Measurements from ENCODE around the gene PPP1CC.

Gene PPP1CC

DNA sequence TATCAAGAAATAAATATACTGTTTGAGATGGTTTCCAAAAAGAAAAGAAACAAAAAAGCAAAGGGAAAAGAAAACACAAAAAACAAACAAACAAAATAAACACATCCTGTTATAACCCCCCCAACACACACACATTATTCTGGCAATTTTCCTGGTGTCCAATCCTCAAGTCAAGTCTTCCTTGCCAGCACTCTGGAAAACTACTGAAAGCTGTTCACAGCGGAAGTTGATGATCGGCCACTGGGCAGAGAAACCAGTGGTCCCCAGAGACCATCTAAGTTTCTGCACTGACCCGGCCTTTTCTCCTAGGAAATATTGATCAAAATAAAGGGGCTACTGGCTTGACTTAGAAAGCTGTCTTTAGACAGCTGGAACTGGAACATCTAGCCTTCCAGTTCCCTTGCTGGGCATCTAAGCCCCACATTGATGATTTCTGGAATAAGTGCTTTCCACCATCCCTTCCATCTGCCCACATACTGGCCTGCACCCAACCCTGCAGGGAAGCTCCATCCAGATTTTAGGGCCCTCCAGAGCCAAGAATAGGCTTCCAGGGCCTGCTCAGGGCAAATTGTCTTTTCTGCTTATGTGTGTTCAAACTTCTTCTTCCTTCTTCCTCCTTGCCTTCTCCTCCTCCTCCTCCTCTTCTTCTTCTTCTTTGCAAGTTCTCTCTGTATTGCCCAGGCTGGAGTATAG, 11.6 kb upstream of the PPP1CC start:
- H3K27ac ChIP-seq (ENCODE audit: low read length): peak overlapping the region; percentile 18
- no peaks in the 10 kb centered on the region for H3K4me1 ChIP-seq (ENCODE audit: control insufficient read depth, insufficient read depth, low read length)
- no peaks in the 10 kb centered on the region for H3K9me3 ChIP-seq (ENCODE audit: control insufficient read depth in 2 of 2, low read length in 2 of 2)
- H3K36me3 ChIP-seq (ENCODE audit: control insufficient read depth in 2 of 2, insufficient read depth in 2 of 2, low read length in 2 of 2): no peaks in the 10 kb centered on the region
- no peak overlapping the region for H3K9ac ChIP-seq (ENCODE audit: low read length in 2 of 2)
- H3K27me3 ChIP-seq (ENCODE audit: control insufficient read depth in 1 of 2, insufficient read depth in 2 of 2, low read length in 2 of 2): no peaks in the 10 kb centered on the region
- H3K4me3 ChIP-seq (ENCODE audit: low read length in 2 of 2): no peak overlapping the region

GRCh38 chr12:110750784-110751461, 8.2 kb upstream of the PPP1CC start:
- no peaks in the 10 kb centered on the region for H3K9me3 ChIP-seq (ENCODE audit: control insufficient read depth in 2 of 2, low read length in 2 of 2)
- H3K4me3 ChIP-seq (ENCODE audit: low read length in 2 of 2): no peak overlapping the region
- H3K4me1 ChIP-seq (ENCODE audit: control insufficient read depth, insufficient read depth, low read length): no peaks in the 10 kb centered on the region
- H3K27me3 ChIP-seq (ENCODE audit: control insufficient read depth in 1 of 2, insufficient read depth in 2 of 2, low read length in 2 of 2): no peaks in the 10 kb centered on the region
- no peaks in the 10 kb centered on the region for H3K36me3 ChIP-seq (ENCODE audit: control insufficient read depth in 2 of 2, insufficient read depth in 2 of 2, low read length in 2 of 2)
- H3K9ac ChIP-seq (ENCODE audit: low read length in 2 of 2): no peak overlapping the region
- no peak overlapping the region for H3K27ac ChIP-seq (ENCODE audit: low read length)

GRCh38 chr12:110746550-110746949, 3.9 kb upstream of the PPP1CC start:
- no peak overlapping the region for H3K27ac ChIP-seq (ENCODE audit: low read length)
- H3K9me3 ChIP-seq (ENCODE audit: control insufficient read depth in 2 of 2, low read length in 2 of 2): no peaks in the 10 kb centered on the region
- H3K4me1 ChIP-seq (ENCODE audit: control insufficient read depth, insufficient read depth, low read length): peaks cover 15% of the 10 kb centered on the region
- H3K4me3 ChIP-seq (ENCODE audit: low read length in 2 of 2): no peak overlapping the region
- H3K27me3 ChIP-seq (ENCODE audit: control insufficient read depth in 1 of 2, insufficient read depth in 2 of 2, low read length in 2 of 2): no peaks in the 10 kb centered on the region
- H3K9ac ChIP-seq (ENCODE audit: low read length in 2 of 2): no peak overlapping the region
- no peaks in the 10 kb centered on the region for H3K36me3 ChIP-seq (ENCODE audit: control insufficient read depth in 2 of 2, insufficient read depth in 2 of 2, low read length in 2 of 2)

DNA sequence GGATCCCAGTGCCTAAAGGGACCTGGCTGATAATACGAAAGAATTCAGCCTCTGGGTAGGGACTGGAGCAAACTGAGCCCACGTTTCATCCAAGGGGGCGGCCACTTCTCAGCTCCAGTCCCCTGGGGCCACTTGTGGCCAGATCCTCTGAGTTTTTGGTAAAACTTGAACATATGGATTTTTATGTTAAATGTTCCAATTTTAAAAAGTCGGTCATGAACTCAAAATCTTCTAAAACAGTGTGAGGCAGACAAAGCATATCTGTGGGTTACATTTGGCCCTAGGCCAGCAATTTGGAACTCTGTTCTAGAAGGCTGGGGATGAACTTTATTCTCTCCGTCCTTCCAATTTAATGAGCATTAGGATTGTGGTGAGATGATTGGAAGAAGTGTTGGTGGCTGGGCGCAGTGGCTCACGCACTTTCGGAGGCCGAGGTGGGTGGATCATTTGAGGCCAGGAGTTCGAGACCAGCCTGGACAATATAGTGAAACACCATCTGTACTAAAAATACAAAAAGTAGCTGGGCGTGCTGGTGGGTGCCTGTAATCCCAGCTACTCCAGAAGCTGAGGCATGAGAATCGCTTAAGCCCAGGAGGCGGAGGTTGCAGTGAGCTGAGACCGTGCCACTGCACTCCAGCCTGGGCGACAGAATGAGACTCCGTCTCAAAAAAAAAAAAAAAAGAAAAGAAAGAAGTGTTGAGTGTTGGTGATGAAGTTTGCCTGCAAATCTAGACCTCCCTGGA, 3.0 kb upstream of the PPP1CC start:
- no peak overlapping the region for H3K27ac ChIP-seq (ENCODE audit: low read length)
- H3K9ac ChIP-seq (ENCODE audit: low read length in 2 of 2): no peak overlapping the region
- H3K4me1 ChIP-seq (ENCODE audit: control insufficient read depth, insufficient read depth, low read length): peaks cover 17% of the 10 kb centered on the region
- H3K36me3 ChIP-seq (ENCODE audit: control insufficient read depth in 2 of 2, insufficient read depth in 2 of 2, low read length in 2 of 2): no peaks in the 10 kb centered on the region
- no peaks in the 10 kb centered on the region for H3K27me3 ChIP-seq (ENCODE audit: control insufficient read depth in 1 of 2, insufficient read depth in 2 of 2, low read length in 2 of 2)
- no peaks in the 10 kb centered on the region for H3K9me3 ChIP-seq (ENCODE audit: control insufficient read depth in 2 of 2, low read length in 2 of 2)
- H3K4me3 ChIP-seq (ENCODE audit: low read length in 2 of 2): no peak overlapping the region

DNA sequence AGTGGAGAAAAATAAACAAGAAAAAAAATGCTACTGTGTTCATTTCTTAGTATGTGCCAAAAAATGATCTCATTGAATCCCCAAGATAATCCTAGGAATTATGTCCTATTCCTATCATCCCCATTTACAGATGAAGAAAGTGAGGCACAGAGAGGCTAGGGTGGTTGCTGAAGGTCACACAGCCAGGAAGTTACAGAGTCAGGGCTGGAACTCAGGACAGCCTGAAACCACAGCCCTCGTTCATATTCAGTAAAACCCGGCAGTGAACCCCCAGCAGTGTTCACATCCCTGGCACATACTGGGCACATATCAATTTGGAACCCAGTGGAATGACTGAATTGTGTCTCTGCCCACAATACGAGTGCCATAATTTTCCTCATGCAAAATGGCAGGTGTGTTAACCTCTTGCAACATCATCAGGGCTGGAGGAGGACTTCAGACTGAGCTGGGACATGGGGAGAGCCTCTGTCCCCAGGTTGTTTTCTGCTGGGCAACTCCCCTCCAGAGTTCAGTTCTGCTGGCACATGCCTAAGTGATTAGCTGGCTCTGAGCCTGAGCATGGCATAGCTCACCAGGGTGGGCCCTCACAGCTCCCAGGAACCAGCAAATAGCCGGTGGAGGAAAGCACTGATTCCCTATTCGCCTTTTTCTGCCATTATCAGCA, 2.0 kb upstream of the PPP1CC start:
- H3K4me1 ChIP-seq (ENCODE audit: control insufficient read depth, insufficient read depth, low read length): peaks cover 17% of the 10 kb centered on the region
- H3K9ac ChIP-seq (ENCODE audit: low read length in 2 of 2): no peak overlapping the region
- H3K4me3 ChIP-seq (ENCODE audit: low read length in 2 of 2): peak overlapping the region in 1 of 2 donors; percentile 0
- H3K9me3 ChIP-seq (ENCODE audit: control insufficient read depth in 2 of 2, low read length in 2 of 2): no peaks in the 10 kb centered on the region
- no peaks in the 10 kb centered on the region for H3K27me3 ChIP-seq (ENCODE audit: control insufficient read depth in 1 of 2, insufficient read depth in 2 of 2, low read length in 2 of 2)
- H3K27ac ChIP-seq (ENCODE audit: low read length): peak overlapping the region; percentile 24
- no peaks in the 10 kb centered on the region for H3K36me3 ChIP-seq (ENCODE audit: control insufficient read depth in 2 of 2, insufficient read depth in 2 of 2, low read length in 2 of 2)

GRCh38 chr12:110744151-110744571, 1.5 kb upstream of the PPP1CC start:
- Histone ChIP-seq H3K36me3 (ENCODE audit: control insufficient read depth in 2 of 2, insufficient read depth in 2 of 2, low read length in 2 of 2) (no peaks in the 10 kb centered on the region), H3K4me1 (ENCODE audit: control insufficient read depth, insufficient read depth, low read length) (peaks cover 17% of the 10 kb centered on the region), H3K9ac (ENCODE audit: low read length in 2 of 2) (no peak overlapping the region), H3K9me3 (ENCODE audit: control insufficient read depth in 2 of 2, low read length in 2 of 2) (no peaks in the 10 kb centered on the region), H3K27me3 (ENCODE audit: control insufficient read depth in 1 of 2, insufficient read depth in 2 of 2, low read length in 2 of 2) (no peaks in the 10 kb centered on the region), H3K27ac (ENCODE audit: low read length) (peak overlapping the region; percentile 24), H3K4me3 (ENCODE audit: low read length in 2 of 2) (peak overlapping the region; percentile 69 to 78)

- Histone ChIP-seq H3K27ac (ENCODE audit: low read length) (peak overlapping the region; percentile 24), H3K4me3 (ENCODE audit: low read length in 2 of 2) (peak overlapping the region; percentile 69 to 78), H3K9ac (ENCODE audit: low read length in 2 of 2) (peak overlapping the region in 1 of 2 donors; percentile 54), H3K4me1 (ENCODE audit: control insufficient read depth, insufficient read depth, low read length) (peaks cover 22% of the 10 kb centered on the region), H3K36me3 (ENCODE audit: control insufficient read depth in 2 of 2, insufficient read depth in 2 of 2, low read length in 2 of 2) (no peaks in the 10 kb centered on the region), H3K9me3 (ENCODE audit: control insufficient read depth in 2 of 2, low read length in 2 of 2) (no peaks in the 10 kb centered on the region), H3K27me3 (ENCODE audit: control insufficient read depth in 1 of 2, insufficient read depth in 2 of 2, low read length in 2 of 2) (no peaks in the 10 kb centered on the region)
Observed at GRCh38 chr12:110743571-110744093, 941 bp upstream of the PPP1CC start.

- H3K36me3 ChIP-seq (ENCODE audit: control insufficient read depth in 2 of 2, insufficient read depth in 2 of 2, low read length in 2 of 2): no peaks in the 10 kb centered on the region
- no peaks in the 10 kb centered on the region for H3K27me3 ChIP-seq (ENCODE audit: control insufficient read depth in 1 of 2, insufficient read depth in 2 of 2, low read length in 2 of 2)
- peak overlapping the region; percentile 68 to 80 for H3K9ac ChIP-seq (ENCODE audit: low read length in 2 of 2)
- no peaks in the 10 kb centered on the region for H3K9me3 ChIP-seq (ENCODE audit: control insufficient read depth in 2 of 2, low read length in 2 of 2)
- H3K4me3 ChIP-seq (ENCODE audit: low read length in 2 of 2): peak overlapping the region; percentile 75 to 93
- H3K27ac ChIP-seq (ENCODE audit: low read length): peak overlapping the region; percentile 76
- H3K4me1 ChIP-seq (ENCODE audit: control insufficient read depth, insufficient read depth, low read length): peaks cover 26% of the 10 kb centered on the region
Observed at GRCh38 chr12:110742096-110742717, 484 bp downstream of the PPP1CC start.

DNA sequence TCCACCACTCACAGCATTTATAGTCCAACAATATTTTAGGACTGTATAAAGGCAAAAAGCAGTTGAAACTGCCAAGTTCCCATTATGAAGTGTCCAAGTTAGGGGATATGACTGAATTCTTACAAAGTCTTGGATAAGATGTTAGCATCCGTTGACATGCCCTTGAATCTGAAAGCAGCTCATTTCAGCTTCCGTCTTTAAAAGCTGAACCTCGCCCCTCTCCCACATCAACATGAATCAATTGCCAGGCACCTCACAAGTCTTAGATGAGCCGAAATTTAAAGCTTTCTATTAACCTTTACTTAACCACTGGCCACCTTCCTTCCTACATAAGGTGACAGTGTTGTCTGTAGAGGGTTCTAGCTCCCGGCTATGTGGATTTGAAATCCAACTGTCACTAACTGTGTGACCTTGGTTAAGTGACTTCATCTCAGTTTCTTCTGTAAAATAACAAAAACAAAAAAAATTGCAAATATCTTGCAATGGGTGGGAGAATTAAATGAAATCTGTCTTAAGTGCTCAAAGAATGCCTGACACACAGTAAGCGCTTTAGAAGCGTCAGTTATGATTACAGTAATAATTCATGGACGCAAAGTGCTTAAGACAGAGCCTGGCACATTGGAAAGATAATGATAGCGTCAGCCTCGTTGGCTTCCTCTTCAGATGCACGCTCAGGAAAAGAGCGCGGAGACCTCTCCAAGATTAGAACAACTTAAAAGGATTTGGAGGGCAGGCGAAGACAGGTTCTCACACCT, 1.2 kb downstream of the PPP1CC start:
- no peaks in the 10 kb centered on the region for H3K36me3 ChIP-seq (ENCODE audit: control insufficient read depth in 2 of 2, insufficient read depth in 2 of 2, low read length in 2 of 2)
- H3K4me1 ChIP-seq (ENCODE audit: control insufficient read depth, insufficient read depth, low read length): peaks cover 26% of the 10 kb centered on the region
- H3K4me3 ChIP-seq (ENCODE audit: low read length in 2 of 2): peak overlapping the region; percentile 75 to 93

More for the DNA sequence above, 1.2 kb downstream of the PPP1CC start:
- Histone ChIP-seq H3K27me3 (ENCODE audit: control insufficient read depth in 1 of 2, insufficient read depth in 2 of 2, low read length in 2 of 2) (no peaks in the 10 kb centered on the region), H3K9me3 (ENCODE audit: control insufficient read depth in 2 of 2, low read length in 2 of 2) (no peaks in the 10 kb centered on the region), H3K9ac (ENCODE audit: low read length in 2 of 2) (peak overlapping the region; percentile 62 to 68), H3K27ac (ENCODE audit: low read length) (no peak overlapping the region)

All from stomach smooth muscle (tissue), 2 donors.